KMS-11 (cell line): ENCODE results near the gene WSCD1.

Experiments used
- H2AFZ ChIP-seq: fragments of 200-600 bp; sonication (generic); 2 replicates; pipeline ENCODE4 v1.6.1; 2016; ENCODE audit warnings: antibody characterized with exemption, mixed run types, low read depth
- H3K27ac ChIP-seq: fragments of 200-600 bp; sonication (generic); 2 replicates; pipeline ENCODE4 v1.6.1; 2016; ENCODE audit warnings: mild to moderate bottlenecking, mixed run types
- H3K27me3 ChIP-seq: fragments of 200-600 bp; sonication (generic); 2 replicates; pipeline ENCODE4 v1.6.1; 2017; ENCODE audit warnings: mild to moderate bottlenecking, low read depth, mixed run types, moderate library complexity; ENCODE audit not compliant: insufficient read depth
- H3K36me3 ChIP-seq: fragments of 200-600 bp; sonication (generic); 2 replicates; pipeline ENCODE4 v1.6.1; 2017; ENCODE audit warnings: mild to moderate bottlenecking, mixed run types; ENCODE audit not compliant: insufficient read depth
- H3K4me1 ChIP-seq: fragments of 200-600 bp; sonication (generic); 2 replicates; pipeline ENCODE4 v1.6.1; 2016; ENCODE audit warnings: mild to moderate bottlenecking, low read depth, mixed run types; ENCODE audit not compliant: poor library complexity, severe bottlenecking
- H3K4me2 ChIP-seq: fragments of 200-600 bp; sonication (generic); 2 replicates; pipeline ENCODE4 v1.7.0; 2016; ENCODE audit warnings: mild to moderate bottlenecking, mixed run types
- H3K4me3 ChIP-seq: fragments of 200-600 bp; sonication (generic); IDR thresholded peaks from 2 replicates; pipeline ENCODE4 v1.6.1; 2017; ENCODE audit warnings: low read depth, low read length, mixed read lengths; ENCODE audit not compliant: insufficient read depth
- H3K79me2 ChIP-seq: fragments of 200-600 bp; sonication (generic); 2 replicates; pipeline ENCODE4 v1.6.1; 2016; ENCODE audit warnings: low read depth, mixed run types; ENCODE audit not compliant: insufficient read depth
- H3K9ac ChIP-seq: fragments of 200-600 bp; sonication (generic); 2 replicates; pipeline ENCODE4 v1.6.1; 2016; ENCODE audit warnings: mild to moderate bottlenecking, mixed run types
- H4K20me1 ChIP-seq: fragments of 200-600 bp; sonication (generic); 2 replicates; pipeline ENCODE4 v1.6.1; 2016; ENCODE audit warnings: mild to moderate bottlenecking, mixed run types; ENCODE audit not compliant: insufficient read depth
- TF ChIP-seq, protein P1 (sequence below): fragments of 200-600 bp; sonication (generic); conservative IDR thresholded peaks from 2 replicates; pipeline ENCODE4 v1.6.1; 2017; ENCODE audit warnings: low read depth, mild to moderate bottlenecking, antibody characterized with exemption, low read length, moderate library complexity, mixed read lengths

WSCD1 gene

DNA sequence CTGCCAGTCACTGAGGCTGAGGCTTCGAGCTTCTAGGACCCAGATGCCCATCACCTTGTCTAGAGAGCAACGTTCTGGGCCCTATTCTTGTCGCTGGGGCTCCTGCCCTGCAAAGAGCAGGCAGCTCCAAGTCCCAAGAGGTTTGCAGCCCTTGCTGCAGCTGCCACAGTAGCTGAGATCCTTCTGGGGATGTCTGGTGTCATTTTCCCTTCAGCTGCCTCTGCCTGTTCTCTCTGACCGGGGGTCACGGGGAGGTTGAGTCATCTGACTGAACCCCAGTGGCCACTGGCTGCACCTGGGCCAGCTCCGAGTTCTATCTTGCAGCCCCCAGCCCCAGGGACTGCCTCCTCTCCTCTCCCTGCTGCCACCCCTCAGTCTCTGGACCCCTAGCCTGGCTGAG, 4.9 kb downstream of the WSCD1 start:
- H3K36me3 ChIP-seq, result no peaks in the 10 kb centered on the region
- no peak overlapping the region for H3K4me3 ChIP-seq
- no peak overlapping the region for H3K4me2 ChIP-seq
- H4K20me1 ChIP-seq, result no peaks in the 10 kb centered on the region
- H3K27ac ChIP-seq, result no peak overlapping the region
- H3K27me3 ChIP-seq, result no peaks in the 10 kb centered on the region
- TF ChIP-seq, protein P1, sequence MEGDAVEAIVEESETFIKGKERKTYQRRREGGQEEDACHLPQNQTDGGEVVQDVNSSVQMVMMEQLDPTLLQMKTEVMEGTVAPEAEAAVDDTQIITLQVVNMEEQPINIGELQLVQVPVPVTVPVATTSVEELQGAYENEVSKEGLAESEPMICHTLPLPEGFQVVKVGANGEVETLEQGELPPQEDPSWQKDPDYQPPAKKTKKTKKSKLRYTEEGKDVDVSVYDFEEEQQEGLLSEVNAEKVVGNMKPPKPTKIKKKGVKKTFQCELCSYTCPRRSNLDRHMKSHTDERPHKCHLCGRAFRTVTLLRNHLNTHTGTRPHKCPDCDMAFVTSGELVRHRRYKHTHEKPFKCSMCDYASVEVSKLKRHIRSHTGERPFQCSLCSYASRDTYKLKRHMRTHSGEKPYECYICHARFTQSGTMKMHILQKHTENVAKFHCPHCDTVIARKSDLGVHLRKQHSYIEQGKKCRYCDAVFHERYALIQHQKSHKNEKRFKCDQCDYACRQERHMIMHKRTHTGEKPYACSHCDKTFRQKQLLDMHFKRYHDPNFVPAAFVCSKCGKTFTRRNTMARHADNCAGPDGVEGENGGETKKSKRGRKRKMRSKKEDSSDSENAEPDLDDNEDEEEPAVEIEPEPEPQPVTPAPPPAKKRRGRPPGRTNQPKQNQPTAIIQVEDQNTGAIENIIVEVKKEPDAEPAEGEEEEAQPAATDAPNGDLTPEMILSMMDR, result no peak
- H3K9ac ChIP-seq, result no peak overlapping the region
- H3K79me2 ChIP-seq, result no peaks in the 10 kb centered on the region
- no peak overlapping the region for H2AFZ ChIP-seq
- no peaks in the 10 kb centered on the region for H3K4me1 ChIP-seq

DNA sequence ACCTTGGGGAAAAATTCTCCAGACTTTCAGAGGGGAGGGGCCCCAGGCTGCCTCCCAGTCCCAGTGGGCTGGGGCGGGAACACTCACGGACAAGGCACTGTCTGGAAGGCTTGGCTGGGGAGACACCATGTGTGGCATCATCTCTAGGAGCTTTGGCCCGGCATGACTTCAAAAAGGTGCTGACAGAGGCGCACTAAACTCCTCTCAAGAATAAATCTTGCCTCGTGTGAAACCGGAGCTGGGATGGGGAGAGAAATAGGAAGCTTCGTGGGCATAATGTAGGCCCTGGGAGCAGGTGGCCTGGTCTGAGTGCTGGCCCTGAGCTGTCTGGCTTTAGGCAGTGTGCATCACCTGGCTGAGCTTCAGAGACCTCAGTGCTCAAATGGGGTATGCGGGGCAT, 5.7 kb downstream of the WSCD1 start:
- TF ChIP-seq, protein P1, result no peak
- Histone ChIP-seq H3K36me3 (no peaks in the 10 kb centered on the region), H4K20me1 (no peaks in the 10 kb centered on the region), H3K27me3 (no peaks in the 10 kb centered on the region), H3K4me3 (no peak overlapping the region), H3K27ac (no peak overlapping the region), H3K9ac (no peak overlapping the region), H2AFZ (no peak overlapping the region), H3K4me1 (no peaks in the 10 kb centered on the region), H3K4me2 (no peak overlapping the region), H3K79me2 (no peaks in the 10 kb centered on the region)

DNA sequence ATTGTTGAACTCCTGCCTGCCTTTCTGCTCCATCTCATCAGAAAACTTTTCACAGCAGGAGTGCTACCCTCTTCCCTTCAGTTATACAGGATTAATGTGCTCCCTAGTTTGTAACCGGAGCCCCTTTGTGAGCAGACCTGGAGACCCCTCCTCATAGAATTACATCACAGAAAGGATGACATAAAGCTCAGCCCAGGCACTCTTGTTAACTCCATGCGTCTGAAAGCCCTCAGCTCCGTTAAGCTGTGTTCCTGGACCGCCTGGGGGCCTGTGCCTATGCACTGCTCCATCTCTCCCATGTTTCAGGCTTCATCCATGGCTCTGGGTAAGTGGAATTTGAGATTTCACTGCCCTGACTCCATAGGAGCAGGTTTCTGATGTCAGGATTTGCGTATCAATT, 7.6 kb downstream of the WSCD1 start:
- H3K4me2 ChIP-seq, result no peak overlapping the region
- H3K27me3 ChIP-seq, result no peaks in the 10 kb centered on the region
- TF ChIP-seq, protein P1, result no peak
- no peaks in the 10 kb centered on the region for H3K4me1 ChIP-seq
- no peak overlapping the region for H3K9ac ChIP-seq
- no peaks in the 10 kb centered on the region for H3K79me2 ChIP-seq
- no peak overlapping the region for H2AFZ ChIP-seq
- H3K4me3 ChIP-seq, result no peak overlapping the region
- H3K36me3 ChIP-seq, result no peaks in the 10 kb centered on the region
- H4K20me1 ChIP-seq, result no peaks in the 10 kb centered on the region
- no peak overlapping the region for H3K27ac ChIP-seq

DNA sequence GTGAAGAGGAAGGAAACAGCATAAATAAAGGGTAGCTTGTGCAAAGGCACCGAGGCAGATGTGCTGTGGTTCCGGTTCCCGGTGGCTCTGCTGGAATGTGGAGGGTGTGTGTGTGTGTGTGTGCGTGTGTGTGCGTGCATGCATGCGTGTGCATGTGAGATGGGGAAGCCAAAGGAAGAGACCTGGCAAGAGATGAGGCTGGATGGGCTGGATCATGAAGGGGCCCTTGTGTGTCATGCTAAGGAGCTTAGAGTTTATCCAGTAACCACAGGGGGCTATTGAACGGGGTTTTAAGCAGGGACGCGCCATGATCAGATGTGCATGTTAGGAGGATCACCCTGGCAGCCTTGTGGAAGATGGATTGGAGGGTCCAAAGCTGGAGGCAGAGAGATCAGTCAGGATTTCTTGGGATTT, 8.3 kb downstream of the WSCD1 start:
- H4K20me1 ChIP-seq, result no peaks in the 10 kb centered on the region
- H3K27me3 ChIP-seq, result no peaks in the 10 kb centered on the region
- H3K4me1 ChIP-seq, result no peaks in the 10 kb centered on the region
- TF ChIP-seq, protein P1, result no peak
- H3K4me3 ChIP-seq, result no peak overlapping the region
- no peaks in the 10 kb centered on the region for H3K79me2 ChIP-seq
- H3K9ac ChIP-seq, result no peak overlapping the region
- no peaks in the 10 kb centered on the region for H3K36me3 ChIP-seq
- no peak overlapping the region for H3K27ac ChIP-seq
- no peak overlapping the region for H2AFZ ChIP-seq
- H3K4me2 ChIP-seq, result no peak overlapping the region
